Measurements from ENCODE around the gene AGAP1.
A peak's percentile ranks its signal among the peaks of the same experiment; 100 is the strongest.
"Not testable (repeated sequence)": the region's sequence is repeated elsewhere in the genome, so short reads cannot be mapped to it uniquely, and the experiment has no call there.

Gene AGAP1

GRCh38 chr2:235747786-235748091 lies 253.9 kb downstream of the AGAP1 start:
- in situ Hi-C loops (cut with MboI; ENCODE audit: low pct_unique_long_range_greater_than_20kb, low sequenced_read_pairs) = loop anchor here (25.0 kb wide), 2 partner anchors 135 to 610 kb away; no protein-coding TSS in a partner anchor
- DNase-seq = no peak

GRCh38 chr2:235749121-235749770 lies 255.4 kb downstream of the AGAP1 start:
- no peak for DNase-seq
- in situ Hi-C loops (cut with MboI; ENCODE audit: low pct_unique_long_range_greater_than_20kb, low sequenced_read_pairs) = loop anchor here (25.0 kb wide), 2 partner anchors 137 to 612 kb away; no protein-coding TSS in a partner anchor

- in situ Hi-C loops (cut with MboI; ENCODE audit: low pct_unique_long_range_greater_than_20kb, low sequenced_read_pairs) = loop anchor here (25.0 kb wide), 2 partner anchors 137 to 612 kb away; no protein-coding TSS in a partner anchor
- DNase-seq = no peak
These were observed 255.9 kb downstream of the AGAP1 start for GRCh38 chr2:235749771-235750160.

- DNase-seq = no peak
- in situ Hi-C loops (cut with MboI; ENCODE audit: low pct_unique_long_range_greater_than_20kb, low sequenced_read_pairs) = no loop called here
These were observed 259.0 kb downstream of the AGAP1 start for GRCh38 chr2:235752846-235753245.

- in situ Hi-C loops (cut with MboI; ENCODE audit: low pct_unique_long_range_greater_than_20kb, low sequenced_read_pairs) = no loop called here
- DNase-seq = no peak
These were observed 260.7 kb downstream of the AGAP1 start for GRCh38 chr2:235754357-235755207.

- DNase-seq = no peak
- in situ Hi-C loops (cut with MboI; ENCODE audit: low pct_unique_long_range_greater_than_20kb, low sequenced_read_pairs) = no loop called here
These were observed 262.6 kb downstream of the AGAP1 start for GRCh38 chr2:235756491-235756890.

GRCh38 chr2:235757212-235757611 lies 263.4 kb downstream of the AGAP1 start:
- DNase-seq = no peak

GRCh38 chr2:235757640-235758039 lies 263.8 kb downstream of the AGAP1 start:
- in situ Hi-C loops (cut with MboI; ENCODE audit: low pct_unique_long_range_greater_than_20kb, low sequenced_read_pairs) = no loop called here
- no peak for DNase-seq

More at GRCh38 chr2:235757212-235757611, 263.4 kb downstream of the AGAP1 start:
- in situ Hi-C loops (cut with MboI; ENCODE audit: low pct_unique_long_range_greater_than_20kb, low sequenced_read_pairs) = no loop called here

- in situ Hi-C loops (cut with MboI; ENCODE audit: low pct_unique_long_range_greater_than_20kb, low sequenced_read_pairs) = no loop called here
- DNase-seq = no peak
These were observed 269.2 kb downstream of the AGAP1 start for GRCh38 chr2:235762832-235763598.

GRCh38 chr2:235763816-235764215 lies 270.0 kb downstream of the AGAP1 start:
- in situ Hi-C loops (cut with MboI; ENCODE audit: low pct_unique_long_range_greater_than_20kb, low sequenced_read_pairs) = no loop called here

GRCh38 chr2:235764478-235764877 lies 270.6 kb downstream of the AGAP1 start:
- DNase-seq; in situ Hi-C loops (cut with MboI; ENCODE audit: low pct_unique_long_range_greater_than_20kb, low sequenced_read_pairs): not testable (repeated sequence)

More at GRCh38 chr2:235763816-235764215, 270.0 kb downstream of the AGAP1 start:
- no peak for DNase-seq

GRCh38 chr2:235765181-235765820 lies 271.5 kb downstream of the AGAP1 start:
- in situ Hi-C loops (cut with MboI; ENCODE audit: low pct_unique_long_range_greater_than_20kb, low sequenced_read_pairs) = no loop called here
- DNase-seq = no peak

GRCh38 chr2:235766278-235766677 lies 272.4 kb downstream of the AGAP1 start:
- in situ Hi-C loops (cut with MboI; ENCODE audit: low pct_unique_long_range_greater_than_20kb, low sequenced_read_pairs) = no loop called here
- peak; percentile 81 for DNase-seq

GRCh38 chr2:235768606-235769005 lies 274.8 kb downstream of the AGAP1 start:
- no peak for DNase-seq
- in situ Hi-C loops (cut with MboI; ENCODE audit: low pct_unique_long_range_greater_than_20kb, low sequenced_read_pairs) = no loop called here

- no peak for DNase-seq
- in situ Hi-C loops (cut with MboI; ENCODE audit: low pct_unique_long_range_greater_than_20kb, low sequenced_read_pairs) = no loop called here
These were observed 275.2 kb downstream of the AGAP1 start for GRCh38 chr2:235769046-235769445.

GRCh38 chr2:235770909-235771820 lies 277.3 kb downstream of the AGAP1 start:
- no peak for DNase-seq
- in situ Hi-C loops (cut with MboI; ENCODE audit: low pct_unique_long_range_greater_than_20kb, low sequenced_read_pairs) = loop anchor here (10.0 kb wide), 1 partner anchor 414 kb away; no protein-coding TSS in a partner anchor

- in situ Hi-C loops (cut with MboI; ENCODE audit: low pct_unique_long_range_greater_than_20kb, low sequenced_read_pairs) = loop anchor here (10.0 kb wide), 1 partner anchor 411 kb away; no protein-coding TSS in a partner anchor
These were observed 279.5 kb downstream of the AGAP1 start for GRCh38 chr2:235773188-235773928.

More at GRCh38 chr2:235773188-235773928, 279.5 kb downstream of the AGAP1 start:
- no peak for DNase-seq

Data from KBM-7 (cell line).